HG02840 (cell line): ENCODE results near the gene CHMP4A.
A peak's percentile ranks its signal among the peaks of the same experiment; 100 is the strongest.
"Not testable (repeated sequence)": the region's sequence is repeated elsewhere in the genome, so short reads cannot be mapped to it uniquely, and the experiment has no call there.

Experiments used
- ATAC-seq: cut with Tn5 transposase; IDR thresholded peaks from one replicate; pipeline ENCODE4 v1.9.1; 2021; ENCODE audit warnings: mild to moderate bottlenecking, moderate library complexity, moderate number of reproducible peaks; ENCODE audit not compliant: unreplicated experiment, low FRiP score

The CHMP4A gene

GRCh38 chr14:24231263-24232120 is 18.2 kb upstream of the CHMP4A start:
- no peak for ATAC-seq

GRCh38 chr14:24228902-24229301 is 15.6 kb upstream of the CHMP4A start:
- no peak for ATAC-seq

DNA sequence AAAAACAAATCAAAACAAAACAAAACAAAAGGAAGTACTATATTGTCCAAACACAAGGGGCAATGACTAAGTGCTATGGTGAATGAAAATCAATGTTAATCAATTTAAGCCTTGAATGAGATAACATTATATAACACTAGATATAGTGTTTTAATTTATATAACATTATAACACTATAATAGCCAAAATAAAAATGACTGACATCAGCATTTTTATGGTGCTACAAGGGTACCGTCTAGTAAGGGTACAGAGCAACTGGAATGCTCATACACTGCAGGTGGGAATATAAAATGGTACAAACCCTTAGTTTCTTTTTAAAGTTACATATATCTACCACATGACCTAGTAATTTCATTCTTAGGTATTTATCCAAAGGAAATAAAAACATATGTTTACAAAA is 13.2 kb upstream of the CHMP4A start:
- ATAC-seq = no peak

- no peak for ATAC-seq
Measured at GRCh38 chr14:24224618-24225071, 11.4 kb upstream of the CHMP4A start.

DNA sequence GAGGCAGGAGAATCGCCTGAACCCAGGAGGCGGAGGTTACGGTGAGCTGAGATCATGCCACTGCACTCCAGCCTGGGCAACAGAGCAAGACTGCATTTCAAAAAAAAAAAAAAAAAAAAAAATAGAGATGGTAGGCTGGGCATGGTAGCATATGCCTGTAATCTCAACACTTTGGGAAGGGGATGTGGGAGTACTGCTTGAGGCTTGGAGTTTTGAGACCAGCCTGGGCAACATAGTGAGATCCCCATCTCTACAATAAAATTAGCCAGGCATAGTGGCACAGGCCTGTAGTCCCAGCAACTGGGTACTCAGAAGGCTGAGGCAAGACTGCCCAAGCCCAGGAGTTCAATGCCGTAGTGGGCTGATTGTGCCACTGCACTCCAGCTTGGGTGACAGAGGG is 9.7 kb upstream of the CHMP4A start:
- not testable (repeated sequence) for ATAC-seq

- ATAC-seq = no peak
Measured at GRCh38 chr14:24219521-24219920, 6.2 kb upstream of the CHMP4A start.

DNA sequence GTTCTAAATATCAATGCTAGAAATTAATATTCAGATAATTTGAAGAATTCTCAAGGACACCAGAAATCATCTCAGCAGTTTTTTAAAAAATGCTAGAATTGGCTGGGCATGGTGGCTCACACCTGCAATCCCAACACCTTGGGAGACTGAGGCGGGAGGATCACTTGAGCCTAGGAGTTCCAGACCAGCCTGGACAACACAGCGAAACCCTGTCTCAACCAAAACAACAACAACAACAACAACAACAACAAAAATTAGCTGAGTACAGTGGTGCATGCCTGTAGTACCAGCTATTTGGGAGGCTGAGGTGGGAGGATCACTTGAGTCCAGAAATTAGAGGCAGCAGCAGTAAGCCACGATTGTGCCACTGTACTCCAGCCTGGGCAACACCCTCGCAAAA is 5.8 kb upstream of the CHMP4A start:
- no peak for ATAC-seq

DNA sequence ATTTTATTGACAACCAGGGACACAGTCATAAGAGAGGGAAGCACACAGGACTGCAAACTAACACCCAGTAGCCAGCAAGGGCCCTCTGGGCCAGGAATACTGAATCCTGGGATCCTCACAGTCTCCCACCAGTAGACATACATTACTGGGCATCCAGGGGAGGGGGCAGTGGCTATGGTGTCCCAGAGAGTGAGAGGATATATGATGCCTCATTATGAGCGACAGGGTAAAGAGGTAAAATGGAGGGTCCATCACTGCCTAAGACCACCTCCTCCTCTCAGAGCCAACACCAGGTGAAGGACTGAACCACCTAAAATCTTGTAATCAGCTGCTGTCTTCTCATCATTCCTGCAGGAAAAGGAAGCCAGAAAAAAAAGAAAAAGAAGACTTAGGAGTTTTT is 3.6 kb upstream of the CHMP4A start:
- not testable (repeated sequence) for ATAC-seq

- ATAC-seq = no peak
Measured at GRCh38 chr14:24216345-24216699, 3.0 kb upstream of the CHMP4A start.

GRCh38 chr14:24215495-24216344 is 2.4 kb upstream of the CHMP4A start, which contains the start of gene MDP1:
Gene MDP1, minus strand, starts transcription at chr14:24216066. Its CDS starts 111 bp downstream, at chr14:24215955.
- peak; percentile 49 for ATAC-seq

- no peak for ATAC-seq
Measured at GRCh38 chr14:24213866-24214662, 776 bp upstream of the CHMP4A start.

- no peak for ATAC-seq
Measured at GRCh38 chr14:24211311-24211710, 2.0 kb downstream of the CHMP4A start.

- ATAC-seq = no peak
Measured at GRCh38 chr14:24207625-24208024, 5.7 kb downstream of the CHMP4A start.

DNA sequence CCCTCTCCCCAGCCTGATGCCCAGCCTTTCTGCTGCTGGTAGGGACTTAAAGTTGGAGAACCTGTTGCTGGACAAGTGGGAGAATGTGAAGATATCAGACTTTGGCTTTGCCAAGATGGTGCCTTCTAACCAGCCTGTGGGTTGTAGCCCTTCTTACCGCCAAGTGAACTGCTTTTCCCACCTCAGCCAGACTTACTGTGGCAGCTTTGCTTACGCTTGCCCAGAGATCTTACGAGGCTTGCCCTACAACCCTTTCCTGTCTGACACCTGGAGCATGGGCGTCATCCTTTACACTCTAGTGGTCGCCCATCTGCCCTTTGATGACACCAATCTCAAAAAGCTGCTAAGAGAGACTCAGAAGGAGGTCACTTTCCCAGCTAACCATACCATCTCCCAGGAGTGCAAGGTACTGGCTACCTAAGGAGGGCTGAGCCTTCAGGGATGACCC is 6.2 kb downstream of the CHMP4A start:
- ATAC-seq = no peak

DNA sequence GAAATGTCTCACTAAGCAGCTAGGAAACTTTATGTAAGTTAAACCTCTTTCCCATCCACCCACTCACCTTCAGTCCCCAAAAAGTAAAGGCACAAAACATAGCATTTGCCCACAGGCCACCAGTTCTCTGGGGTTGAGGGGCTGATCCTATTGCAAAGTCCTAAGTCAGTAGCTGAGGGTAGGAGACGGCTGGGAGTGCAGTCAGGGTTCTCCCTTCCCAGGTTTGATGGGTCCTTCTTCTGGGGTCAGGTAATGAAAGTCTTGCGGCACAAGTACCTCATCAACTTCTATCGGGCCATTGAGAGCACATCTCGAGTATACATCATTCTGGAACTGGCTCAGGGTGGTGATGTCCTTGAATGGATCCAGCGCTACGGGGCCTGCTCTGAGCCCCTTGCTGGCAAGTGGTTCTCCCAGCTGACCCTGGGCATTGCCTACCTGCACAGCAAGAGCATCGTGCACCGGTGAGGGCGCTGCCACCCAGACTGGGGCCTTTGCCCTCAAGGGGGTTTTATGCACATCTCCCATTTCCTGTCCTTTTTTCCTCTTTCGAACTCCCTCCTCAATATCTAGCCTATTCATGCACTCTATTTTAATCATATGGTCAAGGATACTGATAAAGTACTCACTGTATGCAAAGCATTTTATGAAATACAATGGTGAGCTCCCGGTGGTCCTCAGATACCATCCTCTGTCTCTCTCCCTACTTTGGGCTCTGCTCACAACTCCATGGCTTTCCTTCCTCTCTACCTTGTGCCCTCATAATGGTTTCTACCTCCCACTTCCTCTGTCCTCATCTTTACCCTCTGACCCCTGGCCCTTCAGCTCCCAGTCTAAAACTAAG is 6.8 kb downstream of the CHMP4A start:
- no peak for ATAC-seq

- no peak for ATAC-seq
Measured at GRCh38 chr14:24204163-24205146, 8.8 kb downstream of the CHMP4A start.

DNA sequence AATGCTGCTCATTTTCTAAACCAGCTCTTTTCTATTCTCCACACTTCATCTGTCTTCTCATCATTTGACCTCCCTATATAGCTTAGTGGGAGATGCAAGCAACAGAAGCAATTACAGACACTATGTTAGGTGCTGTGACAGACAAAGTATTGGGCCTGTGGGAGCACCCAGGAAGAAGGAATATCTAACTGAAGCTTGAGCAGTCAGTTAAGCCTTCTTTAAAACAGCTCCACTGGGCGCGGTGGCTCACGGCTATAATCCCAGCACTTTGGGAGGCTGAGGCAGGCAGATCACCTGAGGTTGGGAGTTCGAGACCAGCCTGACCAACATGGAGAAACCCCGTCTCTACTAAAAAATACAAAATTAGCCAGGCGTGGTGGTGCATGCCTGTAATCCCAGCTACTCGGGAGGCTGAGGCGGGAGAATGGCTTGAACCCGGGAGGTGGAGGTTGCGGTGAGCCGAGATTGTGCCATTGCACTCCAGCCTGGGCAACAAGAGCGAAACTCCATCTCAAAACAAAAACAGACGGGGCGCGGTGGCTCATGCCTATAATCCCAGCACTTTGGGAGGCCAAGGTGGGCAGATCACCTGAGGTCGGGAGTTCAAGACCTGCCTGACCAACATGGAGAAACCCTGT is 9.9 kb downstream of the CHMP4A start:
- not testable (repeated sequence) for ATAC-seq

DNA sequence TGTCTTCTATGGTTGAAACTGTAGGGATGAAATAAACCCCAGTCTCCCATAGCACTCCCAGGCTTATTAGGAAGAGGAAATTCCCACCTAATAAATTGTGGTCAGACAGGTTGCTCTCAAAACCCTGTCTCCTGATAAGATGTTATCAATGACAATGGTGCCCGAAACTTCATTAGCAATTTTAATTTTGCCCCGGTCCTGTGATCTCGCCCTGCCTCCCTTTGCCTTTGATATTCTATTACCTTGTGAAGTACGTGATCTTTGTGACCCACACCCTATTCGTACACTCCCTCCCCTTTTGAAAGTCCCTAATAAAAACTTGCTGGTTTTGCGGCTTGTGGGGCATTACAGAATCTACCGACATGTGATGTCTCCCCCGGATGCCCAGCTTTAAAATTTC is 10.8 kb downstream of the CHMP4A start:
- ATAC-seq = not testable (repeated sequence)
